ENCODE measurements around the gene NINL.

DNA sequence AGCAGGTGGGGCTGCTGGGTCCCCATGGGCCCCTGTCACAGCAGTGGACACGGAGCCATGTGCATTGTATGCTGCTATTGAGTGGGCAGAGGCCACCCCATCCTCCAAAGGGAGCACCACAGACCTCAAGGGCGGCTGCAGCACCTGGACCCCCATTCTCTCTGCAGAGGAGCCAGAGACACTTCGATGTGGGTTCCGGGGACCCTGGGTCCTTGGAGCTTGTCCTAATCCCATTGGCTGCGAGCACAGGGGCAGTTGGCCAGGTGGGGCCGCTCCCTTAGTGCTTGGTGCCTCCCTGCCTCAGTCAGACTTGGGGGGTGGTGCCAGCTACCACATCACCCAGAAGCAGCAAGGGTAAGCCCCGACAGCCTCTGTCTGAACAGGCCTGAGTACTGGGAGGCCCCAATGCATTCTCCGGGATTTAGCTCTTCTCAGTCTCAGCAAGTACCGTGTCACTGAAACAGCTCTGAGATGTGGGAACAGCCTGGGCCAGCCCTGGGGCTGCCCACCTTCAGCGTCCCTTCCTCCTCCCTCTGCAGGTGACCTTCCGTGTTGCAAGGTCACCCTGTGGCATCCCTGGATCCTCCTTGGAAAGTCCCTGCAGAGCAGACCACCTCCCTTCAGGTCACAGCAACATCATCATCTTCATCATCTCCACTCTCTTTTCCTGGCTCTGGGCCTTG is 104.0 kb downstream of the NINL start:
- no peak for TF ChIP-seq EP300 (IDR thresholded peaks at IDR 0.05; ENCODE audit: borderline replicate concordance in 1 of 2, low read depth in 1 of 2, low read length in 1 of 2)
- TF ChIP-seq, protein P1, sequence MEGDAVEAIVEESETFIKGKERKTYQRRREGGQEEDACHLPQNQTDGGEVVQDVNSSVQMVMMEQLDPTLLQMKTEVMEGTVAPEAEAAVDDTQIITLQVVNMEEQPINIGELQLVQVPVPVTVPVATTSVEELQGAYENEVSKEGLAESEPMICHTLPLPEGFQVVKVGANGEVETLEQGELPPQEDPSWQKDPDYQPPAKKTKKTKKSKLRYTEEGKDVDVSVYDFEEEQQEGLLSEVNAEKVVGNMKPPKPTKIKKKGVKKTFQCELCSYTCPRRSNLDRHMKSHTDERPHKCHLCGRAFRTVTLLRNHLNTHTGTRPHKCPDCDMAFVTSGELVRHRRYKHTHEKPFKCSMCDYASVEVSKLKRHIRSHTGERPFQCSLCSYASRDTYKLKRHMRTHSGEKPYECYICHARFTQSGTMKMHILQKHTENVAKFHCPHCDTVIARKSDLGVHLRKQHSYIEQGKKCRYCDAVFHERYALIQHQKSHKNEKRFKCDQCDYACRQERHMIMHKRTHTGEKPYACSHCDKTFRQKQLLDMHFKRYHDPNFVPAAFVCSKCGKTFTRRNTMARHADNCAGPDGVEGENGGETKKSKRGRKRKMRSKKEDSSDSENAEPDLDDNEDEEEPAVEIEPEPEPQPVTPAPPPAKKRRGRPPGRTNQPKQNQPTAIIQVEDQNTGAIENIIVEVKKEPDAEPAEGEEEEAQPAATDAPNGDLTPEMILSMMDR (IDR thresholded peaks at IDR 0.05), result no peak

Measured in SK-N-SH (cell line).